ENCODE data around the gene LRFN3. TPM values are rescaled to one million over a fixed set of nuclear protein-coding genes. Genes with fewer than 3 reads are reported as not detected.

Gene LRFN3
- total and polyA plus RNA-seq, 4 experiments from 2014 or later = 0.45 to 16.3 (median 9.0) TPM

DNA sequence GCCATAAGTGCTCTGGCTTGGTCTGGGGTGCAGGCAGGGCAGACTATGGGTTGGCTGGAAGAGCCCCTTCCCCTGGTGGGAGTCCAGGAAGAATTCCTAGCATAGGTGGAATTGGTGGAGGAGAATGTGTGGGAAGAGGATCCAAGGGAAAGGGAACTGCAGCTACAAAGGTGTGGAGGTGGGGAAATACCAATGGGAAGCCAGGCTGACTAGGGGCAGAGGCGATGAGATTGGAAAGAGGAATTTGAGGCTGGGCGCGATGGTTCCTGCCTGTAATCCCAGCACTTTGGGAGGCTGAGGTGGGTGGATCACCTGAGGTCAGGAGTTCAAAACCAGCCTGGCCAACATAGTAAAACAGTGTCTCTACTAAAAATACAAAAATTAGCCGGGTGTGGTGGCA is 54.0 kb downstream of the LRFN3 start:
- Histone ChIP-seq H3K36me3 (ENCODE audit: insufficient read depth, low read length) (no peaks in the 10 kb centered on the region), H3K27ac (ENCODE audit: low read depth, low read length) (no peak overlapping the region), H3K27me3 (ENCODE audit: insufficient read depth, low read length) (peaks cover 15% of the 10 kb centered on the region), H3K4me3 (ENCODE audit: low read length in 2 of 2) (no peak overlapping the region), H3K4me1 (ENCODE audit: insufficient read depth, low read length) (peaks cover 11% of the 10 kb centered on the region), H3K9me3 (ENCODE audit: control insufficient read depth in 1 of 2, low read length in 2 of 2) (no peaks in the 10 kb centered on the region)
- intact Hi-C loops (cut with micrococcal nuclease) = no loop called here
- ChIA-PET CTCF (ENCODE audit: partially characterized antibody) (no interaction called here), POLR2A (ENCODE audit: partially characterized antibody) (no interaction called here)
- Mint-ChIP-seq H3K9me3 (peaks cover 0 to 2% (median 0%) of the 10 kb centered on the region in 8 donors), H3K27ac (no peak overlapping the region), H3K4me3 (no peak overlapping the region), H3K4me1 (peaks cover 5 to 17% (median 12%) of the 10 kb centered on the region in 4 donors), H3K27me3 (peaks cover 16 to 17% of the 10 kb centered on the region in 2 donors), H3K36me3 (peaks cover 0 to 3% of the 10 kb centered on the region in 2 donors)
- no peak for DNase-seq

DNA sequence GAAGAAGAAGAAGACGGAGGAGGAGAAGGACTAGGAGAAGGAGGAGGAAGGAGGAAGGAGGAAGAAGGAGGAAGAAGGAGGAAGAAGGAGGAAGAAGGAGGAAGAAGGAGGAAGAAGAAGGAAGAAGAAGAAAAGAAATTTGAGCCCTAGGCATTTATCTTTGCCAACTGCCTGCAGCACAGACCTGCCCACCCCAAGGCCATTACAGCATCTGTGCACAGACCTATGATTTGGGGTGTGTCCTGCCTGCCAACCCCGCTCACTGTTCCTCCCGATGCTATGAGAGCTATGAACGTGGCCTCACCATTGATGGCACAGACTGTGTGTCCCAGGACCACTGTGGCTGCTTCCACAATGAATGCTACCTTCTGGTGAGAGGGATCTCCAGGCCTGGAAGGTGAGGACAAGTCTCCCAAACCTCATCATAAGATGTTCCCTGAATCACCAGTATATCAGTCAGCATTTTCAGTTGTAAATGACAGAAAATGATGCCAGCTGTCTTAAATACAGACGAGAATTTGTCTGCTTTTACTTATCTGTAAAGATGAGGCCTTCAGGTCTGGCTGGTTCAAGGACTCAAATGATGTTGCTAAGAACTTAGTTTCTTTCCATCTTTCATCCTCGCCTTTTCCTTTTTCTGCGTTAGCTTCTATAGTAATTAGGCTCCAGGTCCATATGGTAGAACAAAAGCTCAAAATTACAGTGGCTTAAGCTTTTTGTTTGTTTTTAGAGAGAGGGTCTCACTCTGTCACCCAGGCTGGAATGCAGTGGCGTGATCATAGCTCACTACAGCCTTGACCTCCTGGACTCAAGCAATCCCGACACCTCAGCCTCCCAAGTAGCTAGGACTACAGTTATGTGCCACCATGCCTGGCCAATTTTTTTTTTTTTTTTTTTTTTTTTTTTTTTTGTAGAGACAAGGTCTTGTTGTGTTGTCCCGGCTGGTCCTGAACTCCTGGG is 54.9 kb downstream of the LRFN3 start:
- no peak overlapping the region for H3K27ac Mint-ChIP-seq
- H3K4me3 Mint-ChIP-seq = peak overlapping the region in 1 of 8 donors; percentile 76
- Histone ChIP-seq H3K4me1 (ENCODE audit: insufficient read depth, low read length) (peaks cover 18% of the 10 kb centered on the region), H3K27ac (ENCODE audit: low read depth, low read length) (no peak overlapping the region), H3K4me3 (ENCODE audit: low read length in 2 of 2) (no peak overlapping the region), H3K27me3 (ENCODE audit: insufficient read depth, low read length) (peaks cover 6% of the 10 kb centered on the region), H3K36me3 (ENCODE audit: insufficient read depth, low read length) (no peaks in the 10 kb centered on the region), H3K9me3 (ENCODE audit: control insufficient read depth in 1 of 2, low read length in 2 of 2) (no peaks in the 10 kb centered on the region)
- ChIA-PET CTCF (ENCODE audit: partially characterized antibody) (interaction anchor here (1.0 to 1.3 kb wide), 2 partner anchors 31 to 33 kb away, joined by 3 to 6 read pairs; no protein-coding TSS in a partner anchor), POLR2A (ENCODE audit: partially characterized antibody) (interaction anchor here (0.6 kb wide), 1 partner anchor 138 kb away, joined by 3 read pairs; no protein-coding TSS in a partner anchor)
- intact Hi-C loops (cut with micrococcal nuclease) = no loop called here
- DNase-seq = no peak
- peaks cover 8 to 23% (median 17%) of the 10 kb centered on the region in 4 donors for H3K4me1 Mint-ChIP-seq
- peaks cover 0 to 3% of the 10 kb centered on the region in 2 donors for H3K36me3 Mint-ChIP-seq
- peaks cover 7 to 8% of the 10 kb centered on the region in 2 donors for H3K27me3 Mint-ChIP-seq
- peaks cover 0 to 2% (median 0%) of the 10 kb centered on the region in 8 donors for H3K9me3 Mint-ChIP-seq

DNA sequence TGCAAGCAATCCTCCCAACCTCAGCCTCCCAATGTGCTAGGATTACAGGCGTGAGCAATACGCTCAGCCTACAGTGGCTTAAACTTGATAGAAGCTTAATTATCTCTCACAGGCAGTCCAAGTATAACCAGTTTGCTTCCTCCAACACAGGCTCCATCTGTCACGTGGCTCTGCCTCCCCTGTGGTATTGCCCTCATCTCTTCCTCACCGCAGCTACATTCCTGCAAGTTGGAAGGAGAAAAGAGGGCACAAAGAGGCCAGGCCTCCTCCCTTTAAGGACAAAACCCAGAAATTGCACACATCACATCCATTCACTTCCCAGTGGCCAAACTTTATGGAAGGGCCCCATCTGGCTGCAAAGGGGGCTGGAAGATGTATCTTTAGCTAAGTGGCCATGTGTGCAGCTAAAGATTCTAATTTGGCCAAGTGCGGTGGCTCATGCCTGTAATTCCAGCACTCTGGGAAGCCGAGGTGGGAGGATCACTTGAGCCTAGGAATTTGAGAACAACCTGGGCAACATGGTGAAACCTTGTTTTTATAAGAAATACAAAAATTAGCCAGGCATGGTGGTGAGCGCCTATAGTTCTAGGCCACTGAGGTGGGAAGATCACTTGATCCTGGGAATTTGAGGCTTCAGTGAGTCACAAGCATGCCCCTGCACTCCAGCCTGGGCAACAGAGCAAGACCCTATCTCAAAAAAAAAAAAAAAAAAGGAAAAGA is 55.7 kb downstream of the LRFN3 start:
- Histone ChIP-seq H3K4me3 (ENCODE audit: low read length in 2 of 2) (no peak overlapping the region), H3K36me3 (ENCODE audit: insufficient read depth, low read length) (no peaks in the 10 kb centered on the region), H3K4me1 (ENCODE audit: insufficient read depth, low read length) (peaks cover 24% of the 10 kb centered on the region), H3K9me3 (ENCODE audit: control insufficient read depth in 1 of 2, low read length in 2 of 2) (no peaks in the 10 kb centered on the region), H3K27me3 (ENCODE audit: insufficient read depth, low read length) (no peaks in the 10 kb centered on the region), H3K27ac (ENCODE audit: low read depth, low read length) (no peak overlapping the region)
- Mint-ChIP-seq H3K4me1 (peaks cover 12 to 25% (median 21%) of the 10 kb centered on the region in 4 donors), H3K36me3 (peaks cover 0 to 7% of the 10 kb centered on the region in 2 donors), H3K4me3 (peak overlapping the region in 1 of 8 donors; percentile 68), H3K27ac (peak overlapping the region in 1 of 7 donors; percentile 22), H3K9me3 (peaks cover 0 to 2% (median 0%) of the 10 kb centered on the region in 8 donors), H3K27me3 (peaks cover under 1 to 2% of the 10 kb centered on the region in 2 donors)
- POLR2A ChIA-PET (ENCODE audit: partially characterized antibody) = interaction anchor here (0.6 kb wide), 1 partner anchor 137 kb away, joined by 3 read pairs; no protein-coding TSS in a partner anchor
- DNase-seq = no peak
- intact Hi-C loops (cut with micrococcal nuclease) = no loop called here
- CTCF ChIA-PET (ENCODE audit: partially characterized antibody) = interaction anchor here (1.0 to 1.3 kb wide), 2 partner anchors 32 to 33 kb away, joined by 3 to 6 read pairs; no protein-coding TSS in a partner anchor

DNA sequence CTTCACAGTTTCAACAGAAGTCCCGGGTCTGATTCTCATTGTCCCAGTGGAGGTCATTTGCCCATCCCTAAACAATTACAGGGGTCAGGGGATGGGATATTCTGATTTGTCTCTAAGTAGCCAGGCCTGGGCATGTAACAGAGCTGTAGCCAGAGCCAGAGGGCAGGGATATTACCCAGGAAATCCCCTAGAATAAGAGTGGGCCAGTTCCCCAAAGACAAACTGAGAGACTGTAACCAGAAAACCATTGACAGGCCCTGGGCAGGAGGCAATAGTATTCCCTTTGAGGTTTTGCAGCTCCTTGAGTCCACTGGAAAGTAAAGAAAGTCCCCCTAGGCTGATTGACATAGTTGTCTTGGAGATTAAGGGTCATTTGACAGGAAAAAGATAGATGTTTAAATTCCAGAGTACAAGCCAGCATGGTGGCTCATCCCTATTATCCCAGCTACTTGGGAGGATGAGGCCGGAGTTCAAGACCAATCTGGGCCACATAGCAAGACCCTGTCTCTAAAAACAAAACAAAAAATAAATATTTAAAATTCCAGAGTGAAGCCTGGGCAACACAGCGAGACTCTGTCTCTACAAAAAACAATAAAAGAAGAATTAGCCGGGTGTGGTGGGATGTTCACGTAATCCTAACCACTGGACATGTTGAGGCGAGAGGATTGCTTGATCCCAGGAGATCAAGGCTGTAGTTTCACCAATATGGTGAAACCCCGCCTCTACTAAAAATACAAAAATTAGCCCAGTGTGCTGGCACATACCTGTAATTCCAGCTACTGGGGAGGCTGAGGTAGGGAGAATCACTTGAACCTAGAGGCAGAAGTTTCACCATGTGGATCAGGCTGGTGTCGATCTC is 57.0 kb downstream of the LRFN3 start:
- Histone ChIP-seq H3K36me3 (ENCODE audit: insufficient read depth, low read length) (no peaks in the 10 kb centered on the region), H3K27ac (ENCODE audit: low read depth, low read length) (no peak overlapping the region), H3K4me1 (ENCODE audit: insufficient read depth, low read length) (peaks cover 26% of the 10 kb centered on the region), H3K9me3 (ENCODE audit: control insufficient read depth in 1 of 2, low read length in 2 of 2) (no peaks in the 10 kb centered on the region), H3K4me3 (ENCODE audit: low read length in 2 of 2) (no peak overlapping the region), H3K27me3 (ENCODE audit: insufficient read depth, low read length) (no peaks in the 10 kb centered on the region)
- Mint-ChIP-seq H3K27me3 (peaks cover 0 to 2% of the 10 kb centered on the region in 2 donors), H3K4me1 (peaks cover 14 to 35% (median 26%) of the 10 kb centered on the region in 4 donors), H3K36me3 (peaks cover 4 to 13% of the 10 kb centered on the region in 2 donors), H3K4me3 (peak overlapping the region in 7 of 8 donors; percentile 13 to 29 (median 25)), H3K9me3 (peaks cover 0 to 2% (median 0%) of the 10 kb centered on the region in 8 donors), H3K27ac (peak overlapping the region in 3 of 7 donors; percentile 14 to 62 (median 52))
- intact Hi-C loops (cut with micrococcal nuclease) = no loop called here
- CTCF ChIA-PET (ENCODE audit: partially characterized antibody) = interaction anchor here (1.7 kb wide), 1 partner anchor 34 kb away, joined by 8 read pairs; no protein-coding TSS in a partner anchor
- POLR2A ChIA-PET (ENCODE audit: partially characterized antibody) = interaction anchor here (0.7 to 1.5 kb wide), 2 partner anchors 40 to 120 kb away, joined by 3 to 8 read pairs; no protein-coding TSS in a partner anchor
- DNase-seq = no peak

DNA sequence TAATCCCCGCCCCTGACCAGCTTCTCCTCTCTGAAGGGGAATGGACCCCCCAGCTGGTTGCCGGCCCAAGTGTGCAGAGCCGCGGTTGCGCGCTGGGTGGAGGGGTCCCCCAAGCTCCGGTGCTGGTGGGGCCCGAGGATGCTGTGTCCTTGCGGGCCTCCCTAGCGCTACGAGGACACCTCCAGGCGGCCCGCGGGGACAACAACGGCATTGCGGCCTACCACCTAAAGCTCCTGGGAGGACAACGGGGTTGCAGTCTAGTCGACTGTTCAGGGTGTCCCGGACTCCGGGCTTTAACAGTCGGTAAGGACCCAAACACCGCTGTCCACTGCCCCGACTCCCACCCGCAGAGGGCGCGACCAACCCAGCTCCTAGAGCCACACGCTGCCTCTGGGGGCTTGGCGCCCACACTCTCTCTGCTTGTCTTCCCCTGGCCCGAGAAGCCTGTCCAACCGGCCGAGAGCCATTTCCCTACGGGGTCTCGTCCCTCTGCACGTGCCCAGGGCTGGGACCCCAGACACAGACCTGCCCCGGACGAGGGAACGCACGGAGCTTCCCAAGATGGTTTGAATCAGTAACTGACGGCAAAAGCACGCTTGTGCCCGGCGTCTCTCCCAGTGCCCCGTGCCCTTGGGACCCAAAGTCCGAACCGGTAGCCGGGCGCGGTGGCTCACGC is 57.9 kb downstream of the LRFN3 start:
- Mint-ChIP-seq H3K36me3 (peaks cover 4 to 13% of the 10 kb centered on the region in 2 donors), H3K27ac (peak overlapping the region in 5 of 7 donors; percentile 27 to 82 (median 48)), H3K27me3 (no peaks in the 10 kb centered on the region), H3K4me1 (peaks cover 14 to 38% (median 28%) of the 10 kb centered on the region in 4 donors), H3K9me3 (no peaks in the 10 kb centered on the region), H3K4me3 (peak overlapping the region; percentile 47 to 96 (median 72))
- intact Hi-C loops (cut with micrococcal nuclease) = loop anchor here (2.0 kb wide), 1 partner anchor 121 kb away; the partner anchor contains the start of genes POLR2I and TBCB
- Histone ChIP-seq H3K9me3 (ENCODE audit: control insufficient read depth in 1 of 2, low read length in 2 of 2) (no peaks in the 10 kb centered on the region), H3K27me3 (ENCODE audit: insufficient read depth, low read length) (no peaks in the 10 kb centered on the region), H3K4me3 (ENCODE audit: low read length in 2 of 2) (no peak overlapping the region), H3K27ac (ENCODE audit: low read depth, low read length) (no peak overlapping the region), H3K36me3 (ENCODE audit: insufficient read depth, low read length) (no peaks in the 10 kb centered on the region), H3K4me1 (ENCODE audit: insufficient read depth, low read length) (peaks cover 26% of the 10 kb centered on the region)
- POLR2A ChIA-PET (ENCODE audit: partially characterized antibody) = interaction anchor here (0.7 to 3.2 kb wide), 9 partner anchors 18 to 121 kb away, joined by 3 to 20 read pairs (median 8); partner anchors contain the start of genes ALKBH6, POLR2I, TBCB and THAP8
- no peak for DNase-seq
- CTCF ChIA-PET (ENCODE audit: partially characterized antibody) = interaction anchor here (0.7 to 1.7 kb wide), 4 partner anchors 28 to 134 kb away, joined by 3 to 8 read pairs (median 4); no protein-coding TSS in a partner anchor

All from CD4-positive, alpha-beta memory T cell (primary cell).